ENCODE data around the gene KLF14.
"Not testable (repeated sequence)": the region's sequence is repeated elsewhere in the genome, so short reads cannot be mapped to it uniquely, and the experiment has no call there.

The KLF14 gene

GRCh38 chr7:130712416-130712815 is 21.6 kb downstream of the KLF14 start:
- DNase-seq, result no peak

- no peak for DNase-seq
These were observed 25.2 kb downstream of the KLF14 start for GRCh38 chr7:130708766-130709165.

DNA sequence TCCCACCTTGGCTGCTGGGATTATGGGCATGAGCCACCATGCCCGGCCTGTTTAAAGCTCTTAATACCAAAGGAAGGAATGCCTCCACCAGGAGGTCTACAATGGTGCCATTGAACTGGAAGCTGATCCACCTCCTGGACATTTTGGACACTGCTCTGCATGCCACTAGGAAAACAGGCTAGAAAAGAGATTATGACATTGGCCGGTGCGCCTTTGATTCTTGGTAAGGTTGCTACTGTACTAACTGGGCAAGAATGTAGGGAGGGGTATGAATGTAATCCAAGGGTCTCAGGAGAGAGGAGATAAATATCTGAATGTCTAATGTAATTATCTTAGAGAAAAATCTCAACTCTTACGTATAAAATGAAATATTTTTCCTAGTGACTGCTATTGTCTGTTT is 26.0 kb downstream of the KLF14 start:
- no peak for DNase-seq

DNA sequence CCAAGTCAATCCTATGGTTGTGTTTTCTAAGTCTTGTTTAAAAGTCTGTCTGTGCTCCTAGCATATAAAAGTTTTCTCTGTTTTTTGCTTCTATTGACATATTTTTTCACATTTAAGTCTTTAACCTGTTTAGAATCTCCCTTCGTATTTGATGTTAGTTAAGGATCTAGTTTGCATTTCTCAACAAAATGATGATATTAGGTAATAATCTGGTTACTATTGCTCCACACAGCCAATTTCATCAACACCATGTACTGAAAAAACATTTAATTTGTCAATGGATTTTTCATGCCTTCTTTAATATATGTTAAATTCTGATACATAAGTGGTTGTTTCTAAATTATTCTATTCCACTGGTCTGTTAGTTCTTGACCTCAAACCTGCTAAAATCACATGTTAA is 30.2 kb downstream of the KLF14 start:
- no peak for DNase-seq

GRCh38 chr7:130701650-130702049 is 32.4 kb downstream of the KLF14 start:
- no peak for DNase-seq

GRCh38 chr7:130700760-130701159 is 33.2 kb downstream of the KLF14 start:
- no peak for DNase-seq

- no peak for DNase-seq
These were observed 34.3 kb downstream of the KLF14 start for GRCh38 chr7:130699686-130700085.

GRCh38 chr7:130697820-130698219 is 36.2 kb downstream of the KLF14 start:
- no peak for DNase-seq

DNA sequence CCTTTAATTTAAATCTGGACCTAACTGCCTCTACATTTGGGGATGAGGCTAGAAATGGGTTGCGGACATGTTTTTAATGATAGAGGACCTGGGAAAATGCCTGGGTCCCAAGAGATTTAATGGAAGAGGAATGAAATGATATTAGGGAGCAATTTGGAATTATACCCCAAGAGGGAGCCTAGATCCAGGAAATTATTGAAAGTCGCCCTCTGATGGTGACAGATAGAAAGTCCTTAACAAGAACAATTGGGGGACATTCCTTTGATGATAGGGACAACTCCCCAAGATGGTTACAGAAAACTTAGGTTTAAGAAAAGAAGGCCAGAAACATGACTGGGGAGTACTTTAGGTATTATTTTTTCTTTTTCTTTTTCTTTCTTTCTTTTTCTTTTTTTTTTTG is 38.2 kb downstream of the KLF14 start:
- DNase-seq, result no peak

GRCh38 chr7:130692396-130692795 is 41.6 kb downstream of the KLF14 start:
- DNase-seq, result not testable (repeated sequence)

DNA sequence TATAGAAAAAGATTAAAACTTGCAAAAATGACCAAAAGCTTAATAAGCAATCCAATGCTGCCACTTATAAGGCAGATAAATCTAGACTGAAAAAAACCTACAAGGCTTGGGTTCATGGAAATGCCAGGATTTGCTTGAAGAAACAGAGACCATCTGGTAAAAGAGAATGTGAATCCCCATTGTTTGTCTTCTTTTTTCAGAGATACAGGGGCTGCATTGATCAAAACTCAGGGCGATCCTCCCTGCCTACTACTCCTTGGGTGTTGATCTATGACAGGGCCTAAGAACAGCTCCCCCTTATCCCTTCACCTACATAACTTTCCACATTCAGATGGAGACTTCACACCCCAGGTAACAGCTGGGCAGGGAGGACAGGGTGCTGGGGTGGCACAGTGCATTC is 44.3 kb downstream of the KLF14 start:
- DNase-seq, result no peak

- no peak for DNase-seq
These were observed 51.0 kb downstream of the KLF14 start for GRCh38 chr7:130683026-130683425.

All from activated CD4-positive, alpha-beta T cell treated with anti-CD3 and anti-CD28 coated beads for 1 hour (primary cell).